ENCODE measurements around the gene BEND6. TPM values are rescaled to one million over a fixed set of nuclear protein-coding genes. Genes with fewer than 3 reads are reported as not detected.
"Not testable (repeated sequence)": the region's sequence is repeated elsewhere in the genome, so short reads cannot be mapped to it uniquely, and the experiment has no call there.

Gene BEND6
- total RNA-seq, 1 donor from 2014 or later = 1.5 TPM

- Histone ChIP-seq H3K27me3 (no peaks in the 10 kb centered on the region), H3K9me3 (no peaks in the 10 kb centered on the region), H3K36me3 (no peaks in the 10 kb centered on the region), H3K4me1 (no peaks in the 10 kb centered on the region), H3K27ac (no peak overlapping the region), H3K4me3 (no peak overlapping the region)
- intact Hi-C loops (cut with DNase I) = no loop called here
- DNase-seq (ENCODE audit: extremely low spot score in 2 of 2) = no peak
- no peak for TF ChIP-seq CTCF (IDR thresholded peaks at IDR 0.05)
- no peak for TF ChIP-seq POLR2A (IDR thresholded peaks at IDR 0.05)
- no peak for TF ChIP-seq POLR2AphosphoS5 (IDR thresholded peaks at IDR 0.05; ENCODE audit: insufficient read depth in 1 of 2, low read depth in 1 of 2)
These were observed 74.3 kb downstream of the BEND6 start for GRCh38 chr6:57029213-57029612.

GRCh38 chr6:57033228-57033627 lies 78.3 kb downstream of the BEND6 start:
- Histone ChIP-seq H3K4me3 (no peak overlapping the region), H3K36me3 (no peaks in the 10 kb centered on the region), H3K27ac (no peak overlapping the region), H3K4me1 (no peaks in the 10 kb centered on the region), H3K9me3 (no peaks in the 10 kb centered on the region), H3K27me3 (no peaks in the 10 kb centered on the region)
- intact Hi-C loops (cut with DNase I) = no loop called here
- DNase-seq (ENCODE audit: extremely low spot score in 2 of 2) = no peak
- TF ChIP-seq POLR2A (IDR thresholded peaks at IDR 0.05) (no peak), CTCF (IDR thresholded peaks at IDR 0.05) (no peak), POLR2AphosphoS5 (IDR thresholded peaks at IDR 0.05; ENCODE audit: insufficient read depth in 1 of 2, low read depth in 1 of 2) (no peak)

DNA sequence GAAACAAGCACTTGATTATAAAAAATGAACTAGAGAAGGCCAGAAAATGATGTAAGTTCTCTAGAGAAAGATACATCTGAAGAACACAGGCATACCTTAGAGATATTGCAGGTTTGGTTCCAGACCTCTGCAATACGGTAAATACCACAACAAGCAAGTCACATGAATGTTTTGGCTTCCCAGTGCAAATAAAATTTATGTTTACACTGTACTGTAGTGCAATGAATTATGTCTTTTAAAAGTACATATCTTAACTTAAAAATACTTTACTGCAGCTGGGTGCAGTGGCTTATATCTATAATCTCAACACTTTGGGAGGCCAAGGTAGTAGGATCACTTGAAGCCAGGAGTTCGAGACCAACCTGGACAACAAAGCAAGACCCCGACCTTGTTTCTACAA lies 80.6 kb downstream of the BEND6 start:
- Histone ChIP-seq H3K4me3 (no peak overlapping the region), H3K4me1 (no peaks in the 10 kb centered on the region), H3K36me3 (no peaks in the 10 kb centered on the region), H3K27me3 (no peaks in the 10 kb centered on the region), H3K27ac (no peak overlapping the region), H3K9me3 (no peaks in the 10 kb centered on the region)
- DNase-seq (ENCODE audit: extremely low spot score in 2 of 2) = no peak
- intact Hi-C loops (cut with DNase I) = no loop called here
- TF ChIP-seq POLR2A (IDR thresholded peaks at IDR 0.05) (no peak), CTCF (IDR thresholded peaks at IDR 0.05) (no peak), POLR2AphosphoS5 (IDR thresholded peaks at IDR 0.05; ENCODE audit: insufficient read depth in 1 of 2, low read depth in 1 of 2) (no peak)

GRCh38 chr6:57038906-57039305 lies 84.0 kb downstream of the BEND6 start:
- intact Hi-C loops (cut with DNase I) = no loop called here
- Histone ChIP-seq H3K36me3 (no peaks in the 10 kb centered on the region), H3K4me1 (no peaks in the 10 kb centered on the region), H3K27me3 (no peaks in the 10 kb centered on the region), H3K4me3 (no peak overlapping the region), H3K27ac (no peak overlapping the region), H3K9me3 (no peaks in the 10 kb centered on the region)
- TF ChIP-seq POLR2A (IDR thresholded peaks at IDR 0.05) (no peak), CTCF (IDR thresholded peaks at IDR 0.05) (no peak), POLR2AphosphoS5 (IDR thresholded peaks at IDR 0.05; ENCODE audit: insufficient read depth in 1 of 2, low read depth in 1 of 2) (no peak)
- DNase-seq (ENCODE audit: extremely low spot score in 2 of 2) = no peak

- no peak overlapping the region for H3K4me3 ChIP-seq
- intact Hi-C loops (cut with DNase I) = no loop called here
- no peak for DNase-seq (ENCODE audit: extremely low spot score in 2 of 2)
- H3K27me3 ChIP-seq = no peaks in the 10 kb centered on the region
- no peak overlapping the region for H3K27ac ChIP-seq
- no peaks in the 10 kb centered on the region for H3K9me3 ChIP-seq
- no peak for TF ChIP-seq POLR2AphosphoS5 (IDR thresholded peaks at IDR 0.05; ENCODE audit: insufficient read depth in 1 of 2, low read depth in 1 of 2)
- no peak for TF ChIP-seq CTCF (IDR thresholded peaks at IDR 0.05)
- TF ChIP-seq POLR2A (IDR thresholded peaks at IDR 0.05) = no peak
- H3K36me3 ChIP-seq = no peaks in the 10 kb centered on the region
- no peaks in the 10 kb centered on the region for H3K4me1 ChIP-seq
These were observed 85.1 kb downstream of the BEND6 start for GRCh38 chr6:57040011-57040410.

DNA sequence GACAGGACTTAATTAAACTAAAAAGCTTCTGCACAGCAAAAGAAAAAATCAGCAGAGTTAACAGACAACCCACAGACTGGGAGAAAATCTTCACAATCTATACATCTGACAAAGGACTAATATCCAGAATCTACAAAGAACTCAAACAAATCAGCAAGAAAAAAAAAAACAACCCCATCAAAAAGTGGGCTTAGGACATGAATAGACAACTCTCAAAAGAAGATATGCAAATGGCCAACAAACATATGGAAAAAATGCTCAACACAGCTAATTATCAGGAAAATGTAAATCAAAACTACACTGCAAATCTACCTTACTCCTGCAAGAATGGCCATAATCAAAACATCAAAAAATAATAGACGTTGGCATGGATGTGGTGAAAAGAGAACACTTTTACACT lies 89.2 kb downstream of the BEND6 start:
- H3K4me3 ChIP-seq; H3K36me3 ChIP-seq; H3K27ac ChIP-seq; H3K9me3 ChIP-seq; DNase-seq (ENCODE audit: extremely low spot score in 2 of 2); H3K27me3 ChIP-seq; intact Hi-C loops (cut with DNase I): not testable (repeated sequence)
- H3K4me1 ChIP-seq = peaks cover 13% of the 10 kb centered on the region

Data from vagina (tissue), 2 donors.